CD14-positive monocyte (primary cell): Measurements from ENCODE around the gene SSBP4. TPM values are rescaled to one million over a fixed set of nuclear protein-coding genes. Genes with fewer than 3 reads are reported as not detected.
A peak's percentile ranks its signal among the peaks of the same experiment; 100 is the strongest.

ENCODE experiments used
- DNase-seq, 3 donors: peaks; one replicate each; pipeline ENCODE4 v3.0.0-alpha.2; 2011 to 2022
- H2AFZ ChIP-seq: 2 replicates; pipeline ENCODE4 v1.6.0; 2012; ENCODE audit warnings: mild to moderate bottlenecking, low read depth, low read length, inconsistent platforms; ENCODE audit not compliant: insufficient read depth, poor library complexity, severe bottlenecking
- H3K27ac ChIP-seq, 2 donors: 1 replicate in 1 of 2; 2 replicates in 1 of 2; pipeline ENCODE4 v1.5.1; 2012 to 2013; ENCODE audit warnings: low read length in 2 of 2, control low read depth in 1 of 2, inconsistent platforms in 1 of 2, low read depth in 1 of 2, mild to moderate bottlenecking in 1 of 2
- H3K27me3 ChIP-seq, 2 donors: one replicate each; pipeline versions ENCODE4 v1.6.0 to v1.6.1; 2011 to 2013; ENCODE audit warnings: low read length in 2 of 2; ENCODE audit not compliant: control insufficient read depth in 2 of 2, insufficient read depth in 2 of 2
- H3K36me3 ChIP-seq, 2 donors: replicated peaks in 1 of 2; 1 replicate in 1 of 2; 2 replicates in 1 of 2; pipeline versions ENCODE4 v1.5.1 to v1.6.1; 2012 to 2013; ENCODE audit warnings: low read length in 2 of 2, control low read depth in 1 of 2, inconsistent platforms in 1 of 2, mild to moderate bottlenecking in 1 of 2; ENCODE audit not compliant: insufficient read depth in 2 of 2, control insufficient read depth in 1 of 2
- H3K4me1 ChIP-seq, 2 donors: 1 replicate in 1 of 2; 2 replicates in 1 of 2; pipeline versions ENCODE4 v1.5.1 to v1.6.1; 2012 to 2013; ENCODE audit warnings: low read length in 2 of 2, control low read depth in 1 of 2, inconsistent platforms in 1 of 2, mild to moderate bottlenecking in 1 of 2, moderate library complexity in 1 of 2; ENCODE audit not compliant: insufficient read depth in 2 of 2, control insufficient read depth in 1 of 2
- H3K4me2 ChIP-seq: replicated peaks from 2 replicates; pipeline ENCODE3; 2012; ENCODE audit warnings: low read length, moderate library complexity, mild to moderate bottlenecking; ENCODE audit not compliant: poor library complexity, severe bottlenecking; ENCODE audit errors: extremely low read depth
- H3K4me3 ChIP-seq, 3 experiments: fragments of 200-600 bp in 1 of 3; sonication (generic) in 1 of 3; replicated peaks in 1 of 3; 1 replicate in 2 of 3; 2 replicates in 1 of 3; pipeline ENCODE4 v1.5.1; 2011 to 2013; ENCODE audit warnings: low read length in 3 of 3, mild to moderate bottlenecking in 3 of 3, control low read depth in 2 of 3, low read depth in 2 of 3, inconsistent platforms in 1 of 3, moderate library complexity in 1 of 3
- H3K79me2 ChIP-seq: 2 replicates; pipeline ENCODE4 v1.6.0; 2012; ENCODE audit warnings: mild to moderate bottlenecking, control low read depth, inconsistent platforms, low read length, moderate library complexity; ENCODE audit not compliant: insufficient read depth
- H3K9ac ChIP-seq: 2 replicates; pipeline ENCODE4 v1.6.0; 2017; ENCODE audit warnings: low read length, mild to moderate bottlenecking; ENCODE audit not compliant: insufficient read depth, poor library complexity, severe bottlenecking
- H3K9me3 ChIP-seq, 2 donors: replicated peaks in 1 of 2; 1 replicate in 1 of 2; 2 replicates in 1 of 2; pipeline versions ENCODE4 v1.5.1 to v1.6.1; 2012 to 2013; ENCODE audit warnings: low read length in 2 of 2, control low read depth in 1 of 2; ENCODE audit not compliant: control insufficient read depth in 1 of 2, insufficient read depth in 1 of 2
- H4K20me1 ChIP-seq: 2 replicates; pipeline ENCODE4 v1.6.0; 2012; ENCODE audit warnings: mild to moderate bottlenecking, low read length, control low read depth, moderate library complexity; ENCODE audit not compliant: insufficient read depth
- H3K27ac Mint-ChIP-seq, 7 donors: one replicate each; pipeline ENCODE4 v1.8.0; 2020; ENCODE audit warnings: mild to moderate bottlenecking in 7 of 7, mixed read lengths in 7 of 7, moderate library complexity in 6 of 7, inconsistent platforms in 2 of 7
- H3K27me3 Mint-ChIP-seq, 3 donors: one replicate each; pipeline ENCODE4 v1.8.0; 2021 to 2022; ENCODE audit warnings: low read depth in 3 of 3, mild to moderate bottlenecking in 3 of 3, mixed read lengths in 3 of 3, moderate library complexity in 3 of 3, inconsistent platforms in 1 of 3
- H3K36me3 Mint-ChIP-seq, 2 donors: one replicate each; pipeline ENCODE4 v1.8.0; 2020; ENCODE audit warnings: mixed read lengths in 2 of 2, inconsistent platforms in 1 of 2, mild to moderate bottlenecking in 1 of 2
- H3K4me1 Mint-ChIP-seq: one replicate; pipeline ENCODE4 v1.8.0; 2020; ENCODE audit warnings: mild to moderate bottlenecking, mixed read lengths
- H3K4me3 Mint-ChIP-seq, 2 donors: one replicate each; pipeline ENCODE4 v1.8.0; 2020; ENCODE audit warnings: mild to moderate bottlenecking in 2 of 2, mixed read lengths in 2 of 2, moderate library complexity in 1 of 2
- H3K9me3 Mint-ChIP-seq, 7 donors: one replicate each; pipeline ENCODE4 v1.8.0; 2020 to 2022; ENCODE audit warnings: mixed read lengths in 7 of 7, mild to moderate bottlenecking in 6 of 7, moderate library complexity in 6 of 7, inconsistent platforms in 2 of 7
- CTCF ChIP-seq: fragments of 200-600 bp; IDR thresholded peaks from one replicate; pipeline ENCODE4 v1.8.0; 2022; ENCODE audit warnings: antibody characterized with exemption, mild to moderate bottlenecking
- whole genome bisulfite sequencing: methylation state at CpG from one replicate; pipeline ENCODE4 v1.1.5; 2013; ENCODE audit warnings: missing lambda C conversion rate; ENCODE audit not compliant: insufficient coverage; 5-methylcytosine and 5-hydroxymethylcytosine counted together
- intact Hi-C, 2 donors: fragments of 100-400 bp; cut with micrococcal nuclease; formaldehyde crosslinking; loops; one replicate each; pipeline versions ENCODE4 v1.15.0 to v1.15.1; 2023
- polyA plus RNA-seq, 3 donors: library from polyadenylated mRNA; depleted of rRNA in 1 of 3; unstranded in 2 of 3; stranded (reverse) in 1 of 3; fragments of 300-500 nt in 2 of 3; fragments of >200 nt in 1 of 3; fragmentation: Illumina TruSeq in 2 of 3; gene quantifications; 1 replicate in 2 of 3; 2 replicates in 1 of 3; pipeline ENCODE4 v1.2.3, GENCODE V29; 2012 to 2021

The SSBP4 gene
- polyA plus RNA-seq, 3 donors: 38.5 to 74.5 (median 48.3) TPM

GRCh38 chr19:18435842-18436670 is 16.9 kb downstream of the SSBP4 start:
- H3K4me3 ChIP-seq: peak overlapping the region in 1 of 3 experiments; percentile 69
- peaks cover 0 to 51% of the 10 kb centered on the region in 2 donors for H3K27me3 ChIP-seq
- 80% methylated on average over 45 of the region's 46 CpGs for WGBS

More at GRCh38 chr19:18435842-18436670, 16.9 kb downstream of the SSBP4 start:
- peaks cover 0 to 8% (median 0%) of the 10 kb centered on the region in 7 donors for H3K9me3 Mint-ChIP-seq
- H3K27me3 Mint-ChIP-seq: peaks cover 31 to 79% (median 47%) of the 10 kb centered on the region in 3 donors
- peaks cover 65% of the 10 kb centered on the region for H4K20me1 ChIP-seq
- H3K4me1 ChIP-seq: peaks cover 28 to 46% of the 10 kb centered on the region in 2 donors
- no peak overlapping the region for H2AFZ ChIP-seq
- peaks cover 30% of the 10 kb centered on the region for H3K4me1 Mint-ChIP-seq
- peak overlapping the region; percentile 45 to 80 for H3K4me3 Mint-ChIP-seq
- H3K9ac ChIP-seq: no peak overlapping the region
- H3K36me3 Mint-ChIP-seq: peaks cover 2 to 11% of the 10 kb centered on the region in 2 donors
- peaks cover 0 to 3% of the 10 kb centered on the region in 2 donors for H3K36me3 ChIP-seq
- peak overlapping the region; percentile 78 for H3K4me2 ChIP-seq
- H3K79me2 ChIP-seq: no peaks in the 10 kb centered on the region
- no peaks in the 10 kb centered on the region for H3K9me3 ChIP-seq
- peak overlapping the region in 2 of 7 donors; percentile 7 to 46 for H3K27ac Mint-ChIP-seq
- intact Hi-C loops: no loop called here
- no peak overlapping the region for H3K27ac ChIP-seq
- no peak for DNase-seq
- TF ChIP-seq CTCF: no peak
